IPS-20b (cell line): ENCODE data around the gene HMX1.

Experiments
- H3K27ac ChIP-seq: one replicate; pipeline ENCODE4 v1.5.1; 2013; ENCODE audit warnings: low read length
- H3K27me3 ChIP-seq: 2 replicates; pipeline ENCODE4 v1.6.1; 2013; ENCODE audit warnings: mild to moderate bottlenecking, low read length, inconsistent platforms; ENCODE audit not compliant: insufficient read depth
- H3K36me3 ChIP-seq: 2 replicates; pipeline ENCODE4 v1.6.1; 2013; ENCODE audit warnings: low read depth, mild to moderate bottlenecking, inconsistent platforms, low read length, moderate library complexity; ENCODE audit not compliant: insufficient read depth
- H3K4me1 ChIP-seq: 2 replicates; pipeline ENCODE4 v1.6.1; 2013; ENCODE audit warnings: mild to moderate bottlenecking, control low read depth, inconsistent platforms, low read length, moderate library complexity; ENCODE audit not compliant: insufficient read depth
- H3K4me3 ChIP-seq: 2 replicates; pipeline ENCODE4 v1.5.1; 2013; ENCODE audit warnings: mild to moderate bottlenecking, low read length, inconsistent platforms
- H3K9ac ChIP-seq: 2 replicates; pipeline ENCODE4 v1.6.1; 2013; ENCODE audit warnings: low read depth, mild to moderate bottlenecking, inconsistent platforms, low read length, moderate library complexity
- H3K9me3 ChIP-seq: 2 replicates; pipeline ENCODE4 v1.6.1; 2013; ENCODE audit warnings: mild to moderate bottlenecking, low read depth, low read length, inconsistent platforms; ENCODE audit not compliant: insufficient read depth

HMX1 gene

DNA sequence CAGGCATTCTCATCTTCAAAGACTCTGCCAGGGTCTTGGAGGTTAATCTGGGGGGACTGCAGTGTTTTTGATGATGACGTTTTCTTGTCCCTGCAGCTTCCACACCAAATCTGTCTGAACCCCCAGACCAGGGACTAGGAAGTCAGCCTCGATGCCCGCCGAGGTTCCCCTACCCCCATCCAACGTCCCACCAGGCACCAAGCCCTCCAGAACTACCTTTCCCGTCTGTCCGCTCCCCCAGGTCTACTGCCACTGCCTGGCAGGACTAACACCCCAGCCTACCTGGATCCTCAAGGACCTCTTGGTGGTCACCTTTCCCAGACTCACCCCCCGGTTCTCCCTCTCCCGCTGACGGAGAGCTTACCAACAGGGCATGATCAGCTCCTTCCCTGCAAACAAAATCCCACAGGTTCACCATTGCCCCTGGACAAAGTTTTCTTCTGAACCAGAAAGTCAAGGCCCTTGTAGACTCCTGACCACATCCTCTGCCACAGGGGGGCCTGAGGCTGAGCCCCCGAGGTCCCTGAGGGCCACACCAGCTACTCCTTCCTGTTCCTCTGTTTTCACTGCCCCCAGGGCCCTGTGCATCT is 40.9 kb downstream of the HMX1 start:
- H3K27ac ChIP-seq, result no peak overlapping the region
- no peaks in the 10 kb centered on the region; the same call in 1 of the 2 replicates for H3K27me3 ChIP-seq
- H3K36me3 ChIP-seq, result no peaks in the 10 kb centered on the region
- H3K9me3 ChIP-seq, result peaks cover 6% of the 10 kb centered on the region; the same call in 1 of the 2 replicates
- no peak overlapping the region for H3K9ac ChIP-seq
- no peaks in the 10 kb centered on the region for H3K4me1 ChIP-seq
- H3K4me3 ChIP-seq, result no peak overlapping the region

DNA sequence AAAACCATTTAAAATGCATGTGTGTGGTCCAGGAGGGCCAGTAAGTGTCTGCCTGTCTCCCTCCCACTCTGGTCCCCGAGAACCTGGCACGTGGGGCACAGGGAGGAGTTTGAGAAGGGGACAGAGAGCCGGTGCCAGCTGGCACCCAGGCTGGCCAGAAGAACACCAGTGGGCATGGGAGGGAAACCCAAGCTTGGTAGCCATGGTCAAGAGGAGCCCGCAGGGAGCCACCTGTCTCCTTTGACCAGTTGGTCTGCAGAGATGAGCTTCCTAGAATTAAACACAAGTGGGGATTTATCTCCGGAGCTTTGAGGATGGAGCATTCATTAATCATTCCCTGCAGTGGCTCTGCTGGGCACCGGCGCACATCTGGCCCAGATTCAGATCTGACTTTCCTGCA is 41.6 kb downstream of the HMX1 start:
- H3K4me1 ChIP-seq, result no peaks in the 10 kb centered on the region
- peaks cover 6% of the 10 kb centered on the region; the same call in 1 of the 2 replicates for H3K9me3 ChIP-seq
- no peak overlapping the region for H3K27ac ChIP-seq
- H3K27me3 ChIP-seq, result no peaks in the 10 kb centered on the region; the same call in 1 of the 2 replicates
- no peak overlapping the region for H3K4me3 ChIP-seq
- H3K9ac ChIP-seq, result no peak overlapping the region
- H3K36me3 ChIP-seq, result no peaks in the 10 kb centered on the region

DNA sequence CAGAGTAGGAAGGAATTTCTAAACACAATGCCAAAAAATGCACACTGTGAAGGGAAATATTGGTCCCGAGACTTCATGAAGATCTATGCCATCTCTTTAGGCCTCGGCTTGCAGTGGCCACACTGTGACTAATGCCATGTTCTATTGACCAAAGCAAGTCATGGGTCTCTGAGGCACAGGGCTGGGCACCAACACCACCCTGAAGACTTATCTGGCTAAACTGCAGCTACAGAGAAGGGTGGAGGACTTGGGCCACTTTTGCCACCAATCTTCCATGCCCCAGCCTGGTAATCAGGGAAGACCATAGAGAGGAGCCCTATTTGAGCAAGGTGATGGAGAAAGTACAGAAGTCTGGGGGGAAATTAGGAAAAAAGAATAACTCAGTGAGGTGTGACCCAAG is 42.1 kb downstream of the HMX1 start:
- Histone ChIP-seq H3K9me3 (peaks cover 6% of the 10 kb centered on the region; the same call in 1 of the 2 replicates), H3K4me1 (no peaks in the 10 kb centered on the region), H3K9ac (no peak overlapping the region), H3K27me3 (no peaks in the 10 kb centered on the region; the same call in 1 of the 2 replicates), H3K36me3 (no peaks in the 10 kb centered on the region), H3K4me3 (no peak overlapping the region), H3K27ac (no peak overlapping the region)

DNA sequence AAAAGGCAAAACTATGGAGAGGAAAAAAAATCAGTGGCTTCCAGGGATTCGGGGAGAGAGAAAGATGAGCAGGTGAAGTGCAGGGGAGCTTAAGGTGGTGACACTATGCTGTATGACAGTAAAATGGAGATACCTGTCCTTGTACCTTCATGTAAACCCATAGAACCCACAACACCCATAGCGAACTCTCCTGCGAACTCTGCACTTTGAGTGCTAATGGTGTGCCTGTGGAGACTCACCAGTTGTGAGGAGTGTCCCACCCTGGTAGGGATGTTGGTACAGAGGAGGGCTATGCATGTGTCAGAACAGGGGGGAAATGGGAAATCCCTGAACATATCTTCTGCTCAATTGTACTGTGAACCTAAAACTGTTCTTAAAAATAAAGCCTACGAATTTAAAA is 42.8 kb downstream of the HMX1 start:
- H3K27ac ChIP-seq, result no peak overlapping the region

DNA sequence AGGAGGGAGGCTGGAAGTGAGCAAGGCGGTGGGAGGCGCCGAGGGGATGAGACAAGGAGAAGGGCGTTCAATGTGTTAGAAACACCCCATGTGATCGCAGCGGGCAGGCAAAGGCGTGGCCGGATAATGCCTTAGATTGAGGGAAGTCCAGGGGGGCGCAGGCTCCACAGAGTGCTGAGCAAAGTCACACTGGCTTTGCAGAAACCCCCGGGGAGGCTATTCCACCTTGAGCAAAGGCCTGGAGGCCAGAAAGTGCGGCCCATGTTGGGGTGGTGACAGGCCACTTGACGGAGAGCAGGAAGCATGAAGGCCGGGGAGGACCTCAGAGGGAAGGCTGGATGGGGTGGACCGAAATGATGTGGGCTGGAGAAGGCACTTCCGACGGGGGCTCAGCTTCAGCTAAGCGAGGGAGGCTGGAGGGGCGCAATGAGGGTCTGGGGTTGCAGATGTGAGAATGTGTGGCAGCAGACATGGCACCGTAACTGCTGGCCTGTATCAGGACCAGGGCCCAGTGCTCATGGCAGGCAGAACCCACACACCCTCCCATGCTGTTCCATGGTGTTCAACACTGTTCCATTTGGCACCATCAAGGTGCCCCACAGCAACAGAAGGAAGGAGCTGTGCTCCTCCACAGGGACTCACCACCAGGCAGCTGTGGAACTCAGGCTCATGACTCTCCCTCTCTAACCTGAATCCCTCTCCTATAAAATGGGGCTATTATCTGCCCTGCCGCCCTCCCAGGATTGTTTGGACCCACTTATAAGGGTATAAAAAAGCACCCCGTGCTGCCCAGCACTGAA is 50.3 kb downstream of the HMX1 start:
- Histone ChIP-seq H3K9me3 (no peaks in the 10 kb centered on the region), H3K9ac (no peak overlapping the region), H3K27ac (no peak overlapping the region), H3K27me3 (no peaks in the 10 kb centered on the region; the same call in 1 of the 2 replicates), H3K4me1 (no peaks in the 10 kb centered on the region), H3K4me3 (no peak overlapping the region), H3K36me3 (no peaks in the 10 kb centered on the region)

More for the DNA sequence above, 42.8 kb downstream of the HMX1 start:
- Histone ChIP-seq H3K9ac (no peak overlapping the region), H3K4me1 (no peaks in the 10 kb centered on the region), H3K4me3 (no peak overlapping the region), H3K36me3 (no peaks in the 10 kb centered on the region), H3K9me3 (peaks cover 6% of the 10 kb centered on the region; the same call in 1 of the 2 replicates), H3K27me3 (no peaks in the 10 kb centered on the region; the same call in 1 of the 2 replicates)

DNA sequence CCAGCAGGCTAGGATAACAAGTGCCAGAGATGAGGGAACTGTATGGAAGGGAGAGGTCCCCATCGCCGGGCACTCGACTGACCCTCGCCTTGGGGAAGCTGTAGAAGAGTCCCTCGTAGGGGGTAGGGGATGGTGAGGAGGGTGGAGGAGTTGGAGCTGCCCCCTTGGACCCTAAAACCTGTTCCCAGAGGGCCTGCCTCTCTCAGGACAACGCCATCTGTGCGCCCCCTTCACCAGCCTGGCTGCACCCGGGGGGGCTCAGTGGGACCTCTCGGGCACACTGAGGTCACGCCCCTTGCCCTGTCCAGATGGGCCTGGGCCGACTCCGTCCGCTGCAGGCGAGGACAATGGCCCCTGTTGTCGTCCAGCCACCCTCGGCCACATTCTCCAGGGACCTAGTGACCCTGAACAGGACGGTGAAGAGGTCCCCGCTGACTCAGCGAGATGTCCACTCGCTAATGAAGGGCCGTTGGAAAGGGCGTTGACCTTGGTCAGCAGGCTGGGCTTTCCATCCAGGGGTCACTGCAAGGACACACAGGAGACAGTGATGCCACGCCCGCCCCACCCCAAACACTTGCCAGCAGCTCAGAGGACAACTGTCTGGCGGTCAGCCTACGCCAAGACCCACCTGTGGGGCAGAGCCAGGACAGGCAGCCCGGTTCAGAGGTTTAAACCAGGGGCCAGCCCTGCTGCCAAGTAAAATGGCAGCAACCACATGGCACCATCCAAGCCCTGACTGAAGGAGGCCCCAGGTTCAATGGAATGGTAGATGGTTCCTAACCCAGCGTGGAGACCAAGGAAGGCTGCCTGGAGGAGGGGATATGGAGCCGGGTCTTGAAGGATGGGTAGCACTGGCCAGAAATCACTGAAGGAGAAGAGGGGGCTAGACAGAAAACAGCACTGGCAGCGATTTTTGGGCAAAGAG is 51.2 kb downstream of the HMX1 start:
- Histone ChIP-seq H3K4me1 (no peaks in the 10 kb centered on the region), H3K27ac (no peak overlapping the region), H3K9ac (no peak overlapping the region), H3K9me3 (no peaks in the 10 kb centered on the region), H3K36me3 (no peaks in the 10 kb centered on the region), H3K27me3 (no peaks in the 10 kb centered on the region; the same call in 1 of the 2 replicates), H3K4me3 (no peak overlapping the region)

DNA sequence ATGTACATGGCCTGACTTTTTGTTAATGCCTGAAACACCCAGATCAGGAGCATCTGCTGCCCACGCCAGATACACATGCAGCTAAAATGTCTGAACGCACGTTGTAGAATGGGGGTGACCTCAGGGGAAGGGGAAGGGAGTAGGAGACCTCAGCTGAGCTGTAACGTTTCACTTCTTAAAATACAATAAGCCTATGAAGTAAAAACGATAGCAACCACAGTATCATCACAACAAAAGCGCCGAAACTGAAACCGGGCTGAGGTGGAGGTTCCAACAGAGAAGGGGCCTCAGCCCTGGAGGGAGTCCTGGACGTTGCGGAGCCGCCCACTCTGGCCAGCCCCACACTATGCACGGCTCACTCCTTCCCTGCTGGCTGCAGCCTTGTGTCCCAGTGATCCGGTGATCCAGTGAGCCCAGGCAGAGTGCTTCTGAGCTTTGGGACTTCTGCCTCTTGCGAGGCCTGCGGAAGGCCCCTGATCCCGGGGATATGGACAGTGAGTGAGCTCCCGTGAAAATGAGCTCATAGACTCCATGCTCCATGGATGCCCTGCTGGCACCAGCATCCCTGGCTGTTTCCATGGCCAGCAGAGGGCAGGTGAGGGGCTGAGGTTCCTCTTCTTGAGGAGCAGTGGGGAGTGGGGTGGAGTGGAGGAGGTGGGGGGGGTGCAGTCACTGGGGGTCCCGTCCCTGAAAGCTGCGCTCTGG is 52.0 kb downstream of the HMX1 start:
- Histone ChIP-seq H3K9ac (no peak overlapping the region), H3K4me1 (no peaks in the 10 kb centered on the region), H3K9me3 (no peaks in the 10 kb centered on the region), H3K4me3 (no peak overlapping the region), H3K27ac (no peak overlapping the region), H3K36me3 (no peaks in the 10 kb centered on the region), H3K27me3 (no peaks in the 10 kb centered on the region; the same call in 1 of the 2 replicates)

DNA sequence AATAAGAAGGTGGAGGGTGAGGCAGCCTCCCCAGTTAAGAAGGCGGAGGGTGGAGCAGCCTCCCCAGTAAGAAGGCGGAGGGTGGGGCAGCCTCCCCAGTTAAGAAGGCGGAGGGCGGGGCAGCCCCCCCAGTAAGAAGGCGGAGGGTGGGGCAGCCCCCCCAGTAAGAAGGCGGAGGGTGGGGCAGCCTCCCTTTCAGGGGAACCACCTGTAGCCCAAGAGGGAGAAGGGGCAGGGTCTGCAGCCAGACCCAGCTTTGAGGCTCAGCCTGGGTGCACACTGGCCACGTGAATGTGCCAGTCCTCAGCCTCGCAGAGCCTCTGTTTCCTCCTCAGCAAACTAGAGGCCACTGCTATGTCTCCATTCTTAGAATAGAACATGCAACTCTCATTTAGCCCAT is 52.6 kb downstream of the HMX1 start:
- Histone ChIP-seq H3K27ac (no peak overlapping the region), H3K4me1 (no peaks in the 10 kb centered on the region), H3K9ac (no peak overlapping the region), H3K36me3 (no peaks in the 10 kb centered on the region), H3K27me3 (no peaks in the 10 kb centered on the region; the same call in 1 of the 2 replicates), H3K9me3 (no peaks in the 10 kb centered on the region), H3K4me3 (no peak overlapping the region)

DNA sequence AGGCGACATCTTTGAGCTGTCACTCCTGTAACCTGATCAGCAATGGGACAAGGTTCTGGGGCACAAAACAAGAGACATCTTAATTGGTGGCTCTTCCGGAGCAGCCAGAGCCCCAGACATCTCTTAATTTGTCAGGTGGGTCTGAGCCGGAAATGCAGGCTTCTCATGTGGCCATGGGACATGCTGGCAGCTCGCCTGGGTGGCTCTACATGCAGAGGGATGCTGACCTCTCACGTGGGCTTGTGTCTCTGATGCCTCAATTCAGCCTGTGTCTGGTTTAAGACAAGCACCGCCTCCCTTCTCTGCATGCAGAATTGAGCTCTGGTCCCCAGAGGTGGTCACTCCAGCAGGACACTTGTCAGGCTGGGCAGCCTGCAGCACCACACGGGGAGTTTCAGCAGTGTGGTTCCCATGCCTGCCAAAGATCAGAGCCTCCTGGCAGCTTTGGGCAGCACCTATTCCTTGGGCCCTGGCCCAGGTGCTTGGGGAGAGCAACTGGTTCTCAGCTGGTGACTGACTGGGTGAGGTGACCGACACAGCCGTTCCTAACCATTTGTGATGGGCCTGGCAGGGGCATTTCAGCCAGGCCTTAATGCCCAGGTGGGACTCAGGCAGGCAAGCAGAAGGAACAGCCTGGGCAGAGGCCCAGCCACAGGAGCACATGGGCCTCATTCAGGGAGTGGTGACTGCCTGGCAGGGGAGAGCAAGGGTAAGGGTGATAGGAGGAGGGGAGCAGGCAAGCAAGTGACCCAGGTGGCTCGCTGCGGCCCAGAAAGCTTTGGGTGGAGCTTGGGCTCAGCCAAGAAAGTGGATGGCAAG is 53.4 kb downstream of the HMX1 start:
- H3K27me3 ChIP-seq, result no peaks in the 10 kb centered on the region; the same call in 1 of the 2 replicates
- no peak overlapping the region for H3K27ac ChIP-seq
- no peak overlapping the region for H3K4me3 ChIP-seq
- H3K9ac ChIP-seq, result no peak overlapping the region
- H3K9me3 ChIP-seq, result no peaks in the 10 kb centered on the region
- no peaks in the 10 kb centered on the region for H3K36me3 ChIP-seq
- H3K4me1 ChIP-seq, result no peaks in the 10 kb centered on the region

DNA sequence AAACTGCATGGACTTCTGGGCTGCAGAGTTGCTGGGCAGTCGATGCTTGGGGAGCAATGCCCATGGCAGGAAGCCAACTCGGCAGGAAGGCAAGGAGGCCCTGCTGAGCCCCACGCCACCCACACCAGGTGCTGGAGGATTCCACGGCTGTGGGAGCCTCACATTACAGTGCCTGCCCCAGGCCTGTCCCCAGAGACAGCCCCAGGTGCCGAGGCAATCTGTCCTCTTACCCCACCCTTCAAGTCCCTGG is 53.9 kb downstream of the HMX1 start:
- Histone ChIP-seq H3K4me1 (no peaks in the 10 kb centered on the region), H3K27me3 (no peaks in the 10 kb centered on the region; the same call in 1 of the 2 replicates), H3K4me3 (no peak overlapping the region), H3K9ac (no peak overlapping the region), H3K9me3 (no peaks in the 10 kb centered on the region), H3K36me3 (no peaks in the 10 kb centered on the region), H3K27ac (no peak overlapping the region)
